ENCODE measurements around the gene TFF1. TPM values are rescaled to one million over a fixed set of nuclear protein-coding genes. Genes with fewer than 3 reads are reported as not detected.

TFF1 gene
- total and polyA plus RNA-seq, 2 experiments from 2014 or later = not detected

- peaks cover 16% of the 10 kb centered on the region for H3K27me3 ChIP-seq
- TF ChIP-seq CTCF (IDR thresholded peaks at IDR 0.05; ENCODE audit: low read depth, low read length) = no peak
Measured at GRCh38 chr21:42373196-42373907, 7.0 kb upstream of the TFF1 start.

GRCh38 chr21:42370894-42371654 is 4.7 kb upstream of the TFF1 start:
- no peak for DNase-seq (ENCODE audit: low read depth in 1 of 2, low spot score in 1 of 2)
- Histone ChIP-seq H3K36me3 (no peaks in the 10 kb centered on the region), H3K9me3 (ENCODE audit: low read depth) (no peaks in the 10 kb centered on the region), H3K4me1 (ENCODE audit: low read depth) (no peaks in the 10 kb centered on the region), H3K4me3 (no peak overlapping the region), H3K27ac (no peak overlapping the region), H3K27me3 (peaks cover 16% of the 10 kb centered on the region)
- TF ChIP-seq CTCF (IDR thresholded peaks at IDR 0.05; ENCODE audit: low read depth, low read length) = no peak

More at GRCh38 chr21:42373196-42373907, 7.0 kb upstream of the TFF1 start:
- H3K9me3 ChIP-seq (ENCODE audit: low read depth) = no peaks in the 10 kb centered on the region
- no peaks in the 10 kb centered on the region for H3K36me3 ChIP-seq
- H3K4me3 ChIP-seq = no peak overlapping the region
- no peak for DNase-seq (ENCODE audit: low read depth in 1 of 2, low spot score in 1 of 2)
- H3K4me1 ChIP-seq (ENCODE audit: low read depth) = no peaks in the 10 kb centered on the region
- no peak overlapping the region for H3K27ac ChIP-seq

GRCh38 chr21:42369821-42370220 is 3.5 kb upstream of the TFF1 start:
- no peak for TF ChIP-seq CTCF (IDR thresholded peaks at IDR 0.05; ENCODE audit: low read depth, low read length)
- Histone ChIP-seq H3K36me3 (no peaks in the 10 kb centered on the region), H3K4me3 (no peak overlapping the region), H3K27me3 (peaks cover 6% of the 10 kb centered on the region), H3K4me1 (ENCODE audit: low read depth) (no peaks in the 10 kb centered on the region), H3K9me3 (ENCODE audit: low read depth) (no peaks in the 10 kb centered on the region), H3K27ac (no peak overlapping the region)
- no peak for DNase-seq (ENCODE audit: low read depth in 1 of 2, low spot score in 1 of 2)

- TF ChIP-seq CTCF (IDR thresholded peaks at IDR 0.05; ENCODE audit: low read depth, low read length) = no peak
- no peak overlapping the region for H3K4me3 ChIP-seq
- no peaks in the 10 kb centered on the region for H3K27me3 ChIP-seq
- no peak for DNase-seq (ENCODE audit: low read depth in 1 of 2, low spot score in 1 of 2)
- no peak overlapping the region for H3K27ac ChIP-seq
- H3K9me3 ChIP-seq (ENCODE audit: low read depth) = no peaks in the 10 kb centered on the region
- H3K4me1 ChIP-seq (ENCODE audit: low read depth) = no peaks in the 10 kb centered on the region
- no peaks in the 10 kb centered on the region for H3K36me3 ChIP-seq
Measured at GRCh38 chr21:42367367-42368165, 1.2 kb upstream of the TFF1 start.

- H3K27ac ChIP-seq = no peak overlapping the region
- no peaks in the 10 kb centered on the region for H3K4me1 ChIP-seq (ENCODE audit: low read depth)
- H3K4me3 ChIP-seq = no peak overlapping the region
- DNase-seq (ENCODE audit: low read depth in 1 of 2, low spot score in 1 of 2) = no peak
- no peaks in the 10 kb centered on the region for H3K9me3 ChIP-seq (ENCODE audit: low read depth)
- no peak for TF ChIP-seq CTCF (IDR thresholded peaks at IDR 0.05; ENCODE audit: low read depth, low read length)
- no peaks in the 10 kb centered on the region for H3K36me3 ChIP-seq
- no peaks in the 10 kb centered on the region for H3K27me3 ChIP-seq
Measured at GRCh38 chr21:42365770-42366169, 565 bp downstream of the TFF1 start.
